Tibial artery (tissue), 4 donors: Measurements from ENCODE around the gene STRIT1.

Experiments
- DNase-seq, 2 donors: peaks; one replicate each; pipeline ENCODE4 v3.0.0-alpha.2; 2019
- H3K27ac ChIP-seq, 2 donors: fragments of 200-600 bp; sonication (generic) in 1 of 2; 1 replicate in 1 of 2; 2 replicates in 1 of 2; pipeline ENCODE4 v1.5.1; 2018 to 2019; ENCODE audit warnings: mild to moderate bottlenecking in 1 of 2
- H3K27me3 ChIP-seq, 2 donors: fragments of 200-600 bp; sonication (generic) in 1 of 2; one replicate each; pipeline versions ENCODE4 v1.5.1 to v1.6.0; 2016 to 2019
- H3K36me3 ChIP-seq, 3 donors: fragments of 200-600 bp; sonication (generic) in 2 of 3; one replicate each; pipeline ENCODE4 v1.5.1; 2016 to 2019; ENCODE audit warnings: mild to moderate bottlenecking in 2 of 3
- H3K4me1 ChIP-seq, 4 donors: fragments of 200-600 bp; sonication (generic) in 2 of 4; 1 replicate in 3 of 4; 2 replicates in 1 of 4; pipeline ENCODE4 v1.5.1; 2016 to 2019
- H3K4me3 ChIP-seq, 2 donors: fragments of 200-600 bp; sonication (generic) in 1 of 2; 1 replicate in 1 of 2; 2 replicates in 1 of 2; pipeline ENCODE4 v1.5.1; 2018 to 2019; ENCODE audit warnings: mild to moderate bottlenecking in 2 of 2
- H3K9me3 ChIP-seq, 3 donors: fragments of 200-600 bp; sonication (generic) in 1 of 3; one replicate each; pipeline ENCODE4 v1.5.1; 2016 to 2019
- CTCF ChIP-seq, 2 experiments: fragments of 200-600 bp in 1 of 2; fragments of 450-650 bp in 1 of 2; IDR thresholded peaks; one replicate each; pipeline ENCODE4 v1.5.1; 2017 to 2019; ENCODE audit warnings: antibody characterized with exemption in 2 of 2, mild to moderate bottlenecking in 1 of 2, moderate library complexity in 1 of 2
- intact Hi-C: fragments of 100-400 bp; cut with DNase I; formaldehyde crosslinking; loops from one replicate; pipeline ENCODE4 v1.15.0; 2023; ENCODE audit warnings: low total_unique reads

STRIT1 gene

GRCh38 chr3:155293516-155293915 is at the start of gene STRIT1:
Gene STRIT1 (minus strand): TSS chr3:155293683.
- intact Hi-C loops, result no loop called here
- no peak for DNase-seq

GRCh38 chr3:155342344-155342743 is 48.9 kb upstream of the STRIT1 start:
- H3K4me1 ChIP-seq, result no peaks in the 10 kb centered on the region
- H3K27me3 ChIP-seq, result no peaks in the 10 kb centered on the region
- no peaks in the 10 kb centered on the region for H3K9me3 ChIP-seq
- intact Hi-C loops, result no loop called here
- no peak for DNase-seq
- no peak for TF ChIP-seq CTCF (IDR thresholded peaks at IDR 0.05)
- no peaks in the 10 kb centered on the region for H3K36me3 ChIP-seq
- H3K27ac ChIP-seq, result no peak overlapping the region
- H3K4me3 ChIP-seq, result no peak overlapping the region

More at GRCh38 chr3:155293516-155293915, at the start of gene STRIT1:
- Histone ChIP-seq H3K27me3 (no peaks in the 10 kb centered on the region), H3K4me3 (no peak within 1 kb of the TSS), H3K9me3 (peaks cover 0 to 8% (median 6%) of the 10 kb centered on the region in 3 donors), H3K36me3 (no peaks in the 10 kb centered on the region), H3K4me1 (no peaks in the 10 kb centered on the region), H3K27ac (no peak within 1 kb of the TSS)
- no peak for TF ChIP-seq CTCF (IDR thresholded peaks at IDR 0.05)

GRCh38 chr3:155339052-155339451 is 45.6 kb upstream of the STRIT1 start:
- Histone ChIP-seq H3K4me3 (no peak overlapping the region), H3K36me3 (no peaks in the 10 kb centered on the region), H3K9me3 (no peaks in the 10 kb centered on the region), H3K27me3 (no peaks in the 10 kb centered on the region), H3K4me1 (no peaks in the 10 kb centered on the region), H3K27ac (no peak overlapping the region)
- intact Hi-C loops, result no loop called here
- DNase-seq, result no peak
- no peak for TF ChIP-seq CTCF (IDR thresholded peaks at IDR 0.05)

GRCh38 chr3:155335724-155336354 is 42.4 kb upstream of the STRIT1 start:
- no peak overlapping the region for H3K4me3 ChIP-seq
- H3K27ac ChIP-seq, result no peak overlapping the region
- H3K9me3 ChIP-seq, result no peaks in the 10 kb centered on the region
- no peak for TF ChIP-seq CTCF (IDR thresholded peaks at IDR 0.05)
- no peaks in the 10 kb centered on the region for H3K4me1 ChIP-seq
- no peaks in the 10 kb centered on the region for H3K27me3 ChIP-seq
- no peak for DNase-seq
- intact Hi-C loops, result no loop called here
- H3K36me3 ChIP-seq, result no peaks in the 10 kb centered on the region

- intact Hi-C loops, result no loop called here
- no peak overlapping the region for H3K4me3 ChIP-seq
- no peaks in the 10 kb centered on the region for H3K4me1 ChIP-seq
- H3K36me3 ChIP-seq, result no peaks in the 10 kb centered on the region
- no peak for TF ChIP-seq CTCF (IDR thresholded peaks at IDR 0.05)
- no peak for DNase-seq
- no peak overlapping the region for H3K27ac ChIP-seq
- no peaks in the 10 kb centered on the region for H3K27me3 ChIP-seq
- H3K9me3 ChIP-seq, result no peaks in the 10 kb centered on the region
These were observed 41.6 kb upstream of the STRIT1 start for GRCh38 chr3:155334914-155335723.
